ENCODE measurements around the gene PLPPR4.

- no peak for TF ChIP-seq POLR2A (IDR thresholded peaks at IDR 0.05; ENCODE audit: low read depth, low read length)
- no peak for TF ChIP-seq IRF3 (IDR thresholded peaks at IDR 0.05)
- TF ChIP-seq PKNOX1 (IDR thresholded peaks at IDR 0.05), result no peak
- no peak for TF ChIP-seq ATF2 (IDR thresholded peaks at IDR 0.05; ENCODE audit: low read length)
- TF ChIP-seq EZH2 (IDR thresholded peaks at IDR 0.05; ENCODE audit: borderline replicate concordance, control insufficient read depth, low read depth, low read length), result no peak
- no peak for TF ChIP-seq MEF2A (IDR thresholded peaks at IDR 0.05; ENCODE audit: insufficient read depth, low read depth, low read length)
- TF ChIP-seq HCFC1 (IDR thresholded peaks at IDR 0.05; ENCODE audit: low read length), result no peak
- no peak for TF ChIP-seq PBX3 (IDR thresholded peaks at IDR 0.05; ENCODE audit: insufficient replicate concordance, low read depth, low read length)
- no peak for TF ChIP-seq CTCF (IDR thresholded peaks at IDR 0.05 in 2 of 3, conservative IDR thresholded peaks at IDR 0.05 in 1 of 3; ENCODE audit: control insufficient read depth in 2 of 3, extremely low read depth in 1 of 3, insufficient read depth in 1 of 3, low read depth in 3 of 3, low read length in 3 of 3)
- TF ChIP-seq BMI1 (IDR thresholded peaks at IDR 0.05; ENCODE audit: borderline replicate concordance), result no peak
- TF ChIP-seq USF2 (IDR thresholded peaks at IDR 0.05; ENCODE audit: borderline replicate concordance, low read depth, low read length), result no peak
- TF ChIP-seq MYC (IDR thresholded peaks at IDR 0.05; ENCODE audit: insufficient read depth, insufficient read length, insufficient replicate concordance, low read length, severe bottlenecking), result no peak
- no peak for TF ChIP-seq CBX5 (IDR thresholded peaks at IDR 0.05; ENCODE audit: low read depth)
- no peak for TF ChIP-seq ZNF687 (IDR thresholded peaks at IDR 0.05)
Measured at GRCh38 chr1:99266726-99267125, 2.4 kb downstream of the PLPPR4 start.

Measured in GM12878 (cell line).